Transverse colon (tissue), 4 donors: Measurements from ENCODE around the gene ZC3H18. TPM values are rescaled to one million over a fixed set of nuclear protein-coding genes. Genes with fewer than 3 reads are reported as not detected.
"Not testable (repeated sequence)": the region's sequence is repeated elsewhere in the genome, so short reads cannot be mapped to it uniquely, and the experiment has no call there.

Experiments
- DNase-seq: peaks from one replicate; pipeline ENCODE4 v3.0.0-alpha.2; 2019
- H3K27ac ChIP-seq, 4 donors: fragments of 200-600 bp; sonication (generic); 2 replicates each; pipeline ENCODE4 v1.5.1; 2016 to 2018; ENCODE audit warnings: inconsistent platforms in 4 of 4
- H3K27me3 ChIP-seq: fragments of 200-600 bp; sonication (generic); 2 replicates; pipeline ENCODE4 v1.5.1; 2017; ENCODE audit warnings: inconsistent platforms
- H3K36me3 ChIP-seq, 4 donors: fragments of 200-600 bp; sonication (generic); 2 replicates each; pipeline ENCODE4 v1.5.1; 2017 to 2019; ENCODE audit warnings: inconsistent platforms in 4 of 4
- H3K4me1 ChIP-seq, 4 donors: fragments of 200-600 bp; sonication (generic); 2 replicates each; pipeline ENCODE4 v1.5.1; 2017 to 2020; ENCODE audit warnings: inconsistent platforms in 4 of 4
- H3K4me3 ChIP-seq, 4 donors: fragments of 200-600 bp; sonication (generic); 1 replicate in 1 of 4; 2 replicates in 3 of 4; pipeline versions ENCODE4 v1.5.1 to v1.6.1; 2017 to 2019; ENCODE audit warnings: inconsistent platforms in 4 of 4
- H3K9me3 ChIP-seq, 2 donors: fragments of 200-600 bp; sonication (generic); 2 replicates each; pipeline ENCODE4 v1.5.1; 2017 to 2019; ENCODE audit warnings: inconsistent platforms in 2 of 2
- EP300 ChIP-seq: sonication (generic); formaldehyde crosslinking; IDR thresholded peaks from one replicate; pipeline ENCODE4 v1.6.1; 2017; ENCODE audit warnings: antibody characterized with exemption, low read depth
- POLR2A ChIP-seq: fragments of 450-650 bp; IDR thresholded peaks from one replicate; pipeline ENCODE4 v1.6.1; 2016; ENCODE audit warnings: antibody characterized with exemption, mild to moderate bottlenecking, moderate library complexity
- POLR2AphosphoS5 ChIP-seq, 3 donors: sonication (generic); formaldehyde crosslinking; IDR thresholded peaks; one replicate each; pipeline ENCODE4 v1.6.1; 2016; ENCODE audit warnings: antibody characterized with exemption in 3 of 3
- WGBS, 2 donors: methylation state at CpG; one replicate each; pipeline ENCODE4 v1.1.5; 2018; ENCODE audit warnings: low coverage in 1 of 2; 5-methylcytosine and 5-hydroxymethylcytosine counted together
- in situ Hi-C, 4 donors: fragments of 200-750 bp; cut with MboI; loops; one replicate each; pipeline versions ENCODE4 v1.15.0 to v1.15.1; 2017; ENCODE audit warnings: low sequenced_read_pairs in 3 of 4, low pct_ligation_motif_present in 1 of 4, low pct_unique_long_range_greater_than_20kb in 1 of 4
- intact Hi-C: fragments of 100-400 bp; cut with DNase I; formaldehyde crosslinking; loops from one replicate; pipeline ENCODE4 v1.15.1; 2023; ENCODE audit warnings: low total_unique reads
- total RNA-seq, 4 donors: library from RNA; depleted of rRNA; stranded (reverse); fragments of >200 nt; gene quantifications; one replicate each; pipeline ENCODE4 v1.1.0, GENCODE V29; 2016
- TF ChIP-seq, protein P1 (sequence below), 5 experiments: fragments of 200-600 bp in 3 of 5; fragments of 450-650 bp in 2 of 5; sonication (generic) in 3 of 5; IDR thresholded peaks; 1 replicate in 2 of 5; 2 replicates in 3 of 5; pipeline ENCODE4 v1.5.1; 2016 to 2017; ENCODE audit warnings: antibody characterized with exemption in 5 of 5, inconsistent platforms in 3 of 5, mild to moderate bottlenecking in 2 of 5, moderate library complexity in 1 of 5

The ZC3H18 gene
- total RNA-seq, 4 donors from 2014 or later = 17.9 to 50.5 (median 25.5) TPM

DNA sequence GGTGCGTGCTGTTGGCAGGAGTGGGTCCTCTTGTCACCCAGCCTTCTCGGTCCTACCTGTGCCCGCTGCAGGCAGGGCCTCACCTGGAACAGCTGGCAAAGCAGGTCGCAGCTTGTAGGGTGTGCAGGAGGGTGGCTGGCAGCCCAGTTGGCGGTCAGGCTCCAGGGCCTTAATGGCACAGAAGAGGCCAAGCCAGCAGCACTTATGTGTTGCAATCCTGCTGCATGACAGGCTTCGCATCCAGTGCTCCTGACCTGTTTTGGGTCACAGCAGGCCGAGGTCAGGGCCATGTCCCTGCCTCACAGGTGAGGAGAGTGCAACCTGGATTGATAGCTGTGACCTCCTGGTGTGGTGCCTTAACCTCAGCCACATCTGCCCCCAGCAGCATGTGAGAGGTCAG lies 31.9 kb downstream of the ZC3H18 start:
- Histone ChIP-seq H3K27me3 (no peaks in the 10 kb centered on the region), H3K27ac (no peak overlapping the region), H3K9me3 (no peaks in the 10 kb centered on the region), H3K4me1 (no peaks in the 10 kb centered on the region), H3K4me3 (no peak overlapping the region), H3K36me3 (peaks cover 0 to 44% (median 19%) of the 10 kb centered on the region in 4 donors)
- in situ Hi-C loops = no loop called here
- intact Hi-C loops = no loop called here
- no peak for DNase-seq
- TF ChIP-seq POLR2A (no peak), POLR2AphosphoS5 (IDR thresholded peaks at IDR 0.05) (no peak), EP300 (no peak)
- TF ChIP-seq, protein P1, sequence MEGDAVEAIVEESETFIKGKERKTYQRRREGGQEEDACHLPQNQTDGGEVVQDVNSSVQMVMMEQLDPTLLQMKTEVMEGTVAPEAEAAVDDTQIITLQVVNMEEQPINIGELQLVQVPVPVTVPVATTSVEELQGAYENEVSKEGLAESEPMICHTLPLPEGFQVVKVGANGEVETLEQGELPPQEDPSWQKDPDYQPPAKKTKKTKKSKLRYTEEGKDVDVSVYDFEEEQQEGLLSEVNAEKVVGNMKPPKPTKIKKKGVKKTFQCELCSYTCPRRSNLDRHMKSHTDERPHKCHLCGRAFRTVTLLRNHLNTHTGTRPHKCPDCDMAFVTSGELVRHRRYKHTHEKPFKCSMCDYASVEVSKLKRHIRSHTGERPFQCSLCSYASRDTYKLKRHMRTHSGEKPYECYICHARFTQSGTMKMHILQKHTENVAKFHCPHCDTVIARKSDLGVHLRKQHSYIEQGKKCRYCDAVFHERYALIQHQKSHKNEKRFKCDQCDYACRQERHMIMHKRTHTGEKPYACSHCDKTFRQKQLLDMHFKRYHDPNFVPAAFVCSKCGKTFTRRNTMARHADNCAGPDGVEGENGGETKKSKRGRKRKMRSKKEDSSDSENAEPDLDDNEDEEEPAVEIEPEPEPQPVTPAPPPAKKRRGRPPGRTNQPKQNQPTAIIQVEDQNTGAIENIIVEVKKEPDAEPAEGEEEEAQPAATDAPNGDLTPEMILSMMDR (IDR thresholded peaks at IDR 0.05) = no peak
- 91% methylated on average over 7 of the region's 7 CpGs; no CpG with 5 or more reads in 1 of the 2 donors for WGBS, 2 donors

- no peaks in the 10 kb centered on the region for H3K4me1 ChIP-seq
- whole genome bisulfite sequencing, 2 donors = 80 to 81% methylated on average over 9 to 20 of the region's 20 CpGs
- H3K27ac ChIP-seq = no peak overlapping the region
- peaks cover 0 to 41% (median 13%) of the 10 kb centered on the region in 4 donors for H3K36me3 ChIP-seq
- DNase-seq = no peak
- H3K9me3 ChIP-seq = no peaks in the 10 kb centered on the region
- intact Hi-C loops = no loop called here
- H3K27me3 ChIP-seq = no peaks in the 10 kb centered on the region
- H3K4me3 ChIP-seq = no peak overlapping the region
- in situ Hi-C loops = no loop called here
- TF ChIP-seq POLR2AphosphoS5 (IDR thresholded peaks at IDR 0.05) (no peak), EP300 (no peak), POLR2A (no peak)
- TF ChIP-seq, protein P1 (IDR thresholded peaks at IDR 0.05) = no peak
Measured at GRCh38 chr16:88605186-88606147, 35.3 kb downstream of the ZC3H18 start.

- Histone ChIP-seq H3K4me1 (no peaks in the 10 kb centered on the region), H3K9me3 (no peaks in the 10 kb centered on the region), H3K27me3 (no peaks in the 10 kb centered on the region), H3K36me3 (peaks cover 0 to 38% (median 13%) of the 10 kb centered on the region in 4 donors), H3K4me3 (no peak overlapping the region), H3K27ac (no peak overlapping the region)
- in situ Hi-C loops (no loop called here), intact Hi-C loops (no loop called here)
- DNase-seq = no peak
- TF ChIP-seq EP300 (no peak), POLR2A (no peak), POLR2AphosphoS5 (IDR thresholded peaks at IDR 0.05) (no peak)
- TF ChIP-seq, protein P1 (IDR thresholded peaks at IDR 0.05) = no peak
- 60 to 93% methylated on average over 2 to 17 of the region's 17 CpGs for WGBS, 2 donors
Measured at GRCh38 chr16:88606148-88606757, 36.0 kb downstream of the ZC3H18 start.

GRCh38 chr16:88608076-88608475 lies 37.9 kb downstream of the ZC3H18 start:
- Histone ChIP-seq H3K4me1 (no peaks in the 10 kb centered on the region), H3K4me3 (no peak overlapping the region), H3K27ac (no peak overlapping the region), H3K9me3 (no peaks in the 10 kb centered on the region), H3K27me3 (no peaks in the 10 kb centered on the region), H3K36me3 (peaks cover 0 to 40% (median 14%) of the 10 kb centered on the region in 4 donors)
- TF ChIP-seq EP300 = no peak
- TF ChIP-seq POLR2AphosphoS5 (IDR thresholded peaks at IDR 0.05) = no peak
- TF ChIP-seq POLR2A = no peak
- TF ChIP-seq, protein P1 (IDR thresholded peaks at IDR 0.05) = no peak
- 89 to 93% methylated on average over 3 to 6 of the region's 6 CpGs for WGBS, 2 donors
- in situ Hi-C loops (no loop called here), intact Hi-C loops (no loop called here)
- no peak for DNase-seq

DNA sequence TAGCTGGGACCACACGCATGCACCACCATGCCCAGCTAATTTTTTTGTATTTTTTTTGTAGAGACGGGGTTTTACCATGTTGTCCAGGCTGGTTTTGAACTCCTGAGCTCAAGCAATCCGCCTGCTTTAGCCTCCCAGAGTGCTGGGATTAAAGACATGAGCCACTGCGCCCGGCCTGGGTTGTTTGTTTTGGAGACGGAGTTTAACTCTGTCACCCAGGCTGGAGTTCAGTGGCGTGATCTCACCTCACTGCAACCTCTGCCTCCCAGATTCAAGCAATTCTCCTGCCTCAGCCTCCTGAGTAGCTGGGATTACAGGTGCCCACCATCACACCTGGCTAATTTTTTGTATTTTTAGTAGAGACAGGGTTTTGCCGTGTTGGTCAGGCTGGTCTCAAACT lies 39.2 kb downstream of the ZC3H18 start:
- intact Hi-C loops = not testable (repeated sequence)

More for the DNA sequence above, 39.2 kb downstream of the ZC3H18 start:
- H3K9me3 ChIP-seq, in situ Hi-C loops, H3K4me3 ChIP-seq, H3K27ac ChIP-seq, DNase-seq, H3K27me3 ChIP-seq, H3K4me1 ChIP-seq: not testable (repeated sequence)
- WGBS, 2 donors = 93 to 100% methylated on average over 1 to 8 of the region's 8 CpGs
- H3K36me3 ChIP-seq = peaks cover 0 to 40% (median 14%) of the 10 kb centered on the region in 4 donors
